Measurements from ENCODE around the gene MAMDC4.
A peak's percentile ranks its signal among the peaks of the same experiment; 100 is the strongest.
"Not testable (repeated sequence)": the region's sequence is repeated elsewhere in the genome, so short reads cannot be mapped to it uniquely, and the experiment has no call there.

MAMDC4 gene

DNA sequence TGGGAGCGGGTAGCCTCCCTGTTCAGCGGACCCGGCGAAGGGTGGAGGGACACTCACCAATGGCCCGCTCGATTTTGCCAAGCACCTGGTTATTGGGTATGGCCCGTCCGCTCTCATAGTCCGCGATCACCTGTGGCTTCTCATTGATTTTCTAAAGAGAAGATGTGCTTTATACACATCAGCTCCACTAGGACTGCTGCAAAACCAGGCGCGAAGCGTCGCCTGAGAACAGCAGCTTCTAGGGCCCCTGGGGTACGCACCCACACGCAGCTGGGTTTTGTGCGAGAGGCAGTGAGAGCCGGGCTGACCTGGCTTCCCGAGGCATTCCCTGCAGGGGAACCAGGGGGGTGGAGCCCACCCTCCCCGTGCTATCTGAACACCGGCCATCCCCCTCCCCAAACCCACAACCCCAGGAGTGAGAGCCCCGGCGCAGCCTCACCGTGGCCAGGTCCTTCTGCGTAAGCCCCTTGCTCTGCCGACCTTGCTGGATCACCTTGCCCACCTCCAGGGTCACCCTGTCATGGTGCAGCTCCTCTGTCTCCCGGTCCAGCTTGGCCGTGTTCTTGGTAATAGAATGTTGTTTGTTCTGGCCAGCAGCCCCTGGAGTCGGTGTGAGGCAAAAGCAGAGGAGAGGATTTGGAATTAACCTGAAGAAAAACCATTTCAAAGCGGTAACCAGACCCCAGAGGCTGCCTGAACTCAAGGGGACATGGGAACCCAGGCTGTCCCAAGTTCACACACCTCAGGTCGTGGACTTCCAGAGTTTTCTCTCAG, 10.9 kb downstream of the MAMDC4 start:
- DNase-seq: no peak

- no peak for DNase-seq
These were observed 11.6 kb downstream of the MAMDC4 start for GRCh38 chr9:136863623-136864273.

GRCh38 chr9:136865041-136865767, 13.1 kb downstream of the MAMDC4 start:
- DNase-seq: no peak

GRCh38 chr9:136865768-136866103, 13.6 kb downstream of the MAMDC4 start:
- DNase-seq: no peak

DNA sequence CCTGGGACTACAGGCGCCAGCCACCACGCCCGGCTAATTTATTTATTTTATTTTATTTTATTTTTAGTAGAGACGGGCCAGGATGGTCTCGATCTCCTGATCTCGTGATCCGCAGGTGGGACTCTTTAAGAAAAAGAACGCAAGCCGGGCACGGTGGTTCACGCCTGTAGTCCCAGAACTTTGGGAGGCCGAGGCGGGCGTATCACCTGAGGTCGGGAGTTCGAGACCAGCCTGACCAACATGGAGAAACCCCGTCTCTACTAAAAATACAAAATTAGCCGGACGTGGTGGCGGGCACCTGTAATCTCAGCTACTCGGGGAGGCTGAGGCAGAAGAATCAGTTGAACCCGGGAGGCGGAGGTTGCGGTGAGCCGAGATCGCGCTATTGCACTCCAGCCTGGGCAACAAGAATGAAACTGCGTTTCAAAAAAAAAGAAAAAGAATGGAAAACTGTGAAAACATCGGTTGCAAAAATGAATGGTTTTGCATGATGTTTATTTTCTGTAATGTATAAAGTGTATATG, 14.8 kb downstream of the MAMDC4 start:
- DNase-seq: not testable (repeated sequence)

DNA sequence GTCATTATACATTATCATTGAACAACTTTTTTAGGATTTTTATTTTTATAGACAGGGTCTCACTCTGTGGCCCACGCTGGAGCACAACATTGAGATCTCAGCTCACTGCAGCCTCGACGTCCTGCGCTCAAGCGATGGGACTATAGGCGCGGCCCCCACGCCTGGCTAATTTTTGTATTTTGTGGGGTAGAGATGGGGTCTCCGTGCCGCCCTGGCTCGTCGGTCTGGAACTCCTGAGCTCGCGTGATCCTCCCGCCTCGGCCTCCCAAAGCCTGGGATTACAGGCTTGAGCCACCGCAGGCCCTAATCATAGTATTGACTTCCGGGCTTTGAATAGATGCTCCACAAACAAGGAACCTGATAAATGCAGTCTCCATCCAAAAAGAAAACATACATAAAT, 15.3 kb downstream of the MAMDC4 start:
- no peak for DNase-seq

GRCh38 chr9:136867917-136868316, 15.8 kb downstream of the MAMDC4 start:
- DNase-seq: no peak

- no peak for DNase-seq
These were observed 16.5 kb downstream of the MAMDC4 start for GRCh38 chr9:136868644-136869043.

- DNase-seq: not testable (repeated sequence)
These were observed 17.5 kb downstream of the MAMDC4 start for GRCh38 chr9:136869611-136870010.

GRCh38 chr9:136875155-136875554, 23.0 kb downstream of the MAMDC4 start:
- no peak for DNase-seq

- DNase-seq: no peak
These were observed 24.3 kb downstream of the MAMDC4 start for GRCh38 chr9:136876476-136876875.

GRCh38 chr9:136880651-136881050, 28.5 kb downstream of the MAMDC4 start:
- DNase-seq: no peak

DNA sequence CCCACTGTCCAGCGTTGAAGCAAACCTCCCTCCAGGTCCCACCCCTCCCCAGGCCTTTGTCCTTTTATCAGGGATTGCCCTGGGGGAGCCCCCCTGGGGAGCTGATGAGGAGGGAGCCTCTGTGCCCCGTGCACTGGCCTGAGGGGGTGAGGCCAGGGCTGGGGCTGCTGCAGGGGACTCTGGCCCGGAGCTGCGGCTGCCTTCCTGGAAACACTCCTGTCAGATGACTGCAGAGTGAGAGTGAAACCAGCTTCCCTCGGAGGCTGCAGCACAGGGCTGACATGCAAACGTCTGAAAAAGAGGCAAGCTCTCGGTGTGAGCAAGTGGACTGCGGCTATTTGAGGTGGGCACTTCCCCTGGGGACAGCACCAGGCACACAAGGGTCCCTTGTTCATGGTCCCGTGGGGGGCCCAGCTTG, 29.6 kb downstream of the MAMDC4 start:
- peak; percentile 19 for DNase-seq

- DNase-seq: peak; percentile 28
These were observed 30.2 kb downstream of the MAMDC4 start for GRCh38 chr9:136882109-136882946.

DNA sequence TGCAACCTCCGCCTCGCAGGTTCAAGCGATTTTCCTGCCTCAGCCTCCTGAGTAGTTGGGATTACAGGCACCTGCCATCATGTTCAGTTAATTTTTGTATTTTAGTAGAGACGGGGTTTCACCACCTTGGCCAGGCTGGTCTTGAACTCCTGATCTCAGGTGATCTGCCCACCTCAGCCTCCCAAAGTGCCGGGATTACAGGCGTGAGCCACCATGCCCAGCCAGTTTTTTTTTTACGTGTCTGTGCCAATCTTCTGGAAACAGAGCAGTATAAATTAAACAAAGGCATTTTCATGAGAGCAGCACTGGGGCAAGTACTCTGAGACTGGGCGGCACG, 30.8 kb downstream of the MAMDC4 start:
- DNase-seq: not testable (repeated sequence)

- not testable (repeated sequence) for DNase-seq
These were observed 31.5 kb downstream of the MAMDC4 start for GRCh38 chr9:136883670-136884069.

DNA sequence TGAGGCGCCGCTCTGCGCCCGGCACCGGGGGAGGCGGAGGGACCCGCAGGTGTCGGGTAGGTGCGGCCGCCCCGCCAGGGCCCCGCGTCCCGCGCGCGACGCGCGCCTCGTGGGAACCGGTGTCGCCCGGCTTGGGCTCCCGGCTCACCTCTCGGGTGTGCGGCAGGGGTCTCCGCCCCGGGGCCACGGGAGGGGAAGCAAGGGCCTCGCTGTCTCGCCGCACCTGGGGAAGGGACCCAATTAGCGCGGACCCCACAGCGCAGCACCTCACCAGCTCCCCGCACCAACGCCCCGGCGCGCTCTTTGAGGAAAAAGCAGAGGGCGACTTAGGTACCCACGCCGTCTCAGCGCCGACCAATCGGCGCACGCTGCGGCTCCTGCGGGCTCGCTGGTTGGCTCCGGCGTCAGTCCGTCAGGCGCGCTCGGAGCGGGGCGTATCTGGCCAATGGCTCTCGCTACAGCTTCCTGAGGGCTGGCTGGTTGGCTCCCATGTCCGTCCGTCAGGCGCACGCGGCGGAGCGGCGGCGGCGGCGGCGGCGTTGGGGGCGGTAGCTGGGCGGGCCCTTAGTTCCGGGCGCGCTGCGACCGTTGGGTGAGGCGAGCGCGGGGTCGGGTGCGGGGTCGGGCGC, 33.9 kb downstream of the MAMDC4 start, which contains the start of gene TRAF2:
Gene TRAF2 (plus strand): TSS at position 567 of the 629 bp plus-strand sequence. CDS start 12,225 bp downstream, outside the sequence.
- peak; percentile 89 for DNase-seq

DNA sequence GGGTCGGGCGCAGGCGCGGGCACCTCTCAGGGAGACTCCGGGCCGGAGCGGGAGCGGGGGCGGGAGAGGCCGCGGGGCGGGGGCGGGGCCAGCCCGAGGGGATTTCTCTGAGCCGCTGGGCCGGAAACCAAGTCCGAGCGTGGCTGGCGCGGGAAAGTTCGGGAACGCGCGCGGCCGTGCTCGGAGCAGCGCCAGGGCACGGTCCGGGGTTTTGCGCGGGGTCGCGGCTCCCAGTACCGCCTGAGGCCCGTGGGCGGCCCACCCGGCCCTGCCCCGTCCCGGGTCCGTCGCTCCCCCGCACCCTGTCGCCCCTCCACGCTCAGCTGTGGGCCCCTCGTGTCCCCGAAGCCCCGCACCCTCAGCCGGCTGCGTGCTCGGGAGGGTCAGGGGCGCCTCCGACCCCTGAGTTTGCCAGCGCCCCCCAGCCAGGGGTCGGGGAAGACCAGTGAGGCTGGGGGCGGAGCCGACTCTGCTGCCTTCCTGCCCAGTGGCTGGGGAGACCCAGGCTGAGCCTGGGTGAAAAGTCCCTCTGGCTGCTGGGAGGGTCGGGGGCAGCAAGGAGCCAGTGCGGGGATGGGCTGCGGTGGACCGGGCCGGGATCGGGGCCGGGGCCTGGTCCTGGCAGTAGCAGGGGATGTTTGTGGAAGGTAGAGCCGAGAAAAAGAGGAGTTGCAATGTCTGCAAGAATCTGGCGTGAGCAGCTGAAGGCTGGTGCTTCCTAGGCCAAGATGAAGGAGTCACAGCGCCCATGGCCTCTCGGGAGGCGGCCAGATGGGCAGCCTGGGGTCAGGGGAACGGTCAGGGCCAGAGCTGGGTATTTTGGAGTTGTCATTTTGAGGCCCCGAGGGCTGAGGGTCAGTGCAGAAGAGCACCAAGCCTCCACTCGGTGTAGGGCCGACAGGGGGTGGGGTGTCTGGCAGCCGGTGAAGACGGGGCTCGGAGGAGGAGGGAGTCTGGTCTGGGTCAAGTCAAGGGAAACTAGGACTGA, 34.8 kb downstream of the MAMDC4 start:
- DNase-seq: no peak

- no peak for DNase-seq
These were observed 36.3 kb downstream of the MAMDC4 start for GRCh38 chr9:136888454-136888853.

DNA sequence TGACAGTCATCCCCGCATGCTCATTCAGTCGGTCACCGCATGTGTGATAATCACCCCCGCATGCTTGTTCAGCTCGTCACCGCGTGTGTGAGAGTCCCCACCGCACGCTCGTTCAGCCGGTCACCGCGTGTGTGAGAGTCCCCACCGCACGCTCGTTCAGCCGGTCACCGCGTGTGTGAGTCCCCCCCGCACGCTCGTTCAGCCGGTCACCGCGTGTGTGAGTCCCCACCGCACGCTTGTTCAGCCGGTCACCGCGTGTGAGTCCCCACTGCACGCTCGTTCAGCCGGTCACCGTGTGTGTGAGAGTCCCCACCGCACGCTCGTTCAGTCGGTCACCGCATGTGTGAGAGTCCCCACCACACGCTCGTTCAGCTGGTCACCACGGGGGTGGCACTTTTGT, 37.7 kb downstream of the MAMDC4 start:
- no peak for DNase-seq

DNA sequence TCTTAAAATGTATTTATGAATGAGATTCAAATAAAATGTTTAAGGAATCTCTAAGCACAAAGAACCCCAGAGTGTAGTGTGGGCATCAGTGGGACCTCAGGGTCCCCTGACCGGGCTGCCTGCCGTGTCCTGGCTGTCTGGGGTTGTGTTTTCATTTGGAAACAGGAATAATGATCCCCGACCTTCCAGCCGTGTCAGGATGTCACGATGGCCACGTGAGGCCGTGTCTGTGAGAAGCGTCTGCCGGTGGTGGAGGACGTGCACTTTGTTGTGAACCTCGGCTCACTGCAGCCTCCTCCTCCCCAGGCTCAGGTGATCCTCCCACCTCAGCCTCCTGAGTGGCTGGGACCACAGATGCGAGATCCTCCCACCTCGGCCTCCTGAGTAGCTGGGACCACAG, 38.5 kb downstream of the MAMDC4 start:
- no peak for DNase-seq

Data from GOT3 (cell line).